ENCODE measurements around the gene EMCN.

GRCh38 chr4:100424376-100424775 is 93.4 kb downstream of the EMCN start:
- TF ChIP-seq CTCF (conservative IDR thresholded peaks at IDR 0.05) = no peak
- TF ChIP-seq EZH2 (IDR thresholded peaks at IDR 0.05; ENCODE audit: low read depth) = no peak

Data from PC-9 (cell line).